GM19395 (cell line): Measurements from ENCODE around the gene C16orf54.
"Not testable (repeated sequence)": the region's sequence is repeated elsewhere in the genome, so short reads cannot be mapped to it uniquely, and the experiment has no call there.

ENCODE experiments used
- ATAC-seq: cut with Tn5 transposase; IDR thresholded peaks from one replicate; pipeline ENCODE4 v1.9.1; 2021; ENCODE audit warnings: mild to moderate bottlenecking, moderate library complexity; ENCODE audit not compliant: unreplicated experiment

Gene C16orf54

GRCh38 chr16:29743475-29743826 is 2.3 kb downstream of the C16orf54 start:
- no peak for ATAC-seq

DNA sequence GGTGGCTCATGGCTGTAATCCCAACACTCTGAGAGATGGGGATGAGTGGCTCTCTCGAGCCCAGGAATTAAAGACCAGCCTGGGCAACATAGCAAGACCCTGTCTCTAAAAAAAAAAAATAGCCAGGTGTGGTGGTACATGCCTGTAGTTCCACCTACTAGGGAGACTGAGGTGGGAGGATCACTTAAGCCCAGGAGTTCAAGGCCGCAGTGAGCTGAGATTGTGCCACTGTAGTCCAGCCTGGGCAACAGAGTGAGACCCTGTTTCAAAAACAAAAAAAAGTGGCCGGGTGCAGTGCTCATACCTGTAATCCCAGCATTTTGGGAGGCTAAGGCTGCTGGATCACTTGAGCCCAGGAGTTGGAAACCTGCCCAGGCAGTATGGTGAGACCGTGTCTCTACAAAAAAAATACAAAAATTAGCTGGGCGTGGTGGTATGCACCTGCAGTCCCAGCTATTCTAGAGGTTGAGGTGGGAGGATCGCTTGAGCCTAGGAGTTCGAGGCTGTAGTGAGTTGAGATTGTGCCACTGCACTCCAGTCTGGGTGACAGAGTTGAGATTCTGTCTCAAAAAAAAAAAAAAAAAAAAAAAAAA is 3.0 kb downstream of the C16orf54 start:
- ATAC-seq: no peak

DNA sequence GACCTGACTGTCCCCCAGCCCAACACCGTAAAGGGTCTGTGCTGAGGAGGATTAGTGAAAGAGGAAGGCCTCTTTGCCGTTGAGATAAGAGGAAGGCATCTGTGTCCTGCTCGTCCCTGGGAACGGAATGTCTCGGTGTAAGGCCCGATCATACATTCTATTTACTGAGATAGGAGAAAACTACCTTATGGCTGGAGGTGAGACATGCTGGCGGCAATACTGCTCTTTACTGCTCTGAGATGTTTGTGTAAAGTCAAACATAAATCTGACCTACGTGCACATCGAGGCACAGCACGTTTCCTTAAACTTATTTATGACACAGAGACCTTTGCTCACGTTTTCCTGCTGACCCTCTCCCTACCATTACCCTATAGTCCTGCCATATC is 5.2 kb downstream of the C16orf54 start:
- ATAC-seq: not testable (repeated sequence)

DNA sequence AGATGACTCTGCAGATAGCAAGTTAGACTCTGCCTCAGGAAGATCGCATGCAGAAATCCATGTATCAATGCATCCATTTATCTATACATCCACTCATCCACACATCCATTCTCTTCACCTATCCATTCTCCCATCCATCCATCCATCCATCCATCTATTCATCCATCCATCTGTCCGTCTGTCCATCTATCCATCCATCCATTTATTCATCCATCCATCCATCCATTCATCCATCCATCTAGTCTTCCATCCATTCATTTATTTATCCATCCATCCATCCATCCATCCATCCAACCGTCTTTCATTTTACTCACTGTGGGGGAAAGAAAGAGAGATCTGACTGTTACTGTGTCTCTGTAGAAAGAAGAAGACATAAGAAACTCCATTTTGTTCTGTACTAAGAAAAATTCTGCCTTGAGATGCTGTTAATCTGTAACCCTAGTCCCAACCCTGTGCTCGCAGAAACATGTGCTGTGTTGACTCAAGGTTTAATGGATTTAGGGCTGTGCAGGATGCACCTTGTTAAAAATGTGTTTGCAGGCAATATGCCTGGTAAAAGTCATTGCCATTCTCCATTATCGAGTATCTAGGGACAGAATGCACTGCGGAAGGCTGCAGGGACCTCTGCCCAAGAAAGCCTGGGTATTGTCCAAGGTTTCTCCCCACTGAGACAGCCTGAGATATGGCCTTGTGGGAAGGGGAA is 5.7 kb downstream of the C16orf54 start:
- not testable (repeated sequence) for ATAC-seq

GRCh38 chr16:29738514-29738913 is 7.3 kb downstream of the C16orf54 start:
- ATAC-seq: no peak

GRCh38 chr16:29737713-29738112 is 8.1 kb downstream of the C16orf54 start:
- ATAC-seq: no peak

- no peak for ATAC-seq
These were observed 9.0 kb downstream of the C16orf54 start for GRCh38 chr16:29736764-29737163.

GRCh38 chr16:29736112-29736511 is 9.7 kb downstream of the C16orf54 start:
- no peak for ATAC-seq

DNA sequence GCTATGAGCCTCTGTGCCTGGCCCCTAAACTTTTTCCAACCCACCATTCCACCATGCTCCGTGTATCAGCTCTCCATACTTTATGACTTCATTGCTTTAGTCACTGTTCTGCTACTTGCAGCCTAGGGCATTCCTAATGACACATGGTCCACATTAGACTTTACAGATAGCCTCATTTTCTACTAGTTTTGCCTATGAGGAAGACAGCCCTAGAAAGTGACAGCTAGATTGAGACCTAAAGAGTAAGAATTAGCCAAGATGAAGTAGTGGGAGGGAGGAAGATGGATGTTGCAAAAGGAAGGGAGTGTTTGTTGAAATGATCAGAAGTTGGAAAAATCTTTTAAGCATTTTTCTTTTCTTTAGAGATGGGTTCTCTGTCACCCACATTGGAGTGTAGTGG is 11.0 kb downstream of the C16orf54 start:
- no peak for ATAC-seq

GRCh38 chr16:29731768-29732601 is 13.8 kb downstream of the C16orf54 start:
- ATAC-seq: peak; percentile 70

GRCh38 chr16:29730649-29731048 is 15.1 kb downstream of the C16orf54 start:
- no peak for ATAC-seq

GRCh38 chr16:29729116-29729521 is 16.7 kb downstream of the C16orf54 start:
- no peak for ATAC-seq

- ATAC-seq: no peak
These were observed 18.3 kb downstream of the C16orf54 start for GRCh38 chr16:29727452-29727851.

GRCh38 chr16:29726845-29727377 is 18.9 kb downstream of the C16orf54 start:
- no peak for ATAC-seq

DNA sequence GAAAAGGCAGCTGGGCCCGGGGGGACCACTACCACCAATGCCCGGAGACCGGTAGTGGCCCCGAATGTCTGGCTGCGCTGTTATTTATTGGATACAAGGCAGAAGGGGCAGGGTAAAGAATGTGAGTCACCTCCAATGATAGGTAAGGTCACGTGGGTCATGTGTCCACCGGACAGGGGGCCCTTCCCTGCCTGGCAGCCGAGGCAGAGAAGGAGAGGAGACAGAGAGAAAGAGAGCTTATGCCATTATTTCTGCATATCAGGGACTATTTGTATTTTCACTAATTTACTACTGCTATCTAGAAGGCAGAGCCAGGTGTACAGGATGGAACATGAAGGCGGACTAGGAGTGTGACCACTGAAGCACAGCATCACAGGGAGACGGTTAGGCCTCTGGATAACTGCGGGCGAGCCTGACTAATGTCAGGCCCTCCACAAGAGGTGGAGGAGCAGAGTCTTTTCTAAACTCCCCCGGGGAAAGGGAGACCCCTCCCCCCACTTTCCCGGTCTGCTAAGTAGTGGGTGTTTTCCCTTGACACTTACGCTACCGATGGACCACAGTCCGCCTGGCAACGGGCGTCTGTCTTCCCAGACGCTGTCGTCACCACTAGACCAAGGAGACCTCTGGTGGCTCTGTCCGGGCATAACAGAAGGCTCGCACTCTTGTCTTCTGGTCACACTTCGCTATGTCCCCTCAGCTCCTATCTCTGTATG is 24.5 kb downstream of the C16orf54 start:
- not testable (repeated sequence) for ATAC-seq

DNA sequence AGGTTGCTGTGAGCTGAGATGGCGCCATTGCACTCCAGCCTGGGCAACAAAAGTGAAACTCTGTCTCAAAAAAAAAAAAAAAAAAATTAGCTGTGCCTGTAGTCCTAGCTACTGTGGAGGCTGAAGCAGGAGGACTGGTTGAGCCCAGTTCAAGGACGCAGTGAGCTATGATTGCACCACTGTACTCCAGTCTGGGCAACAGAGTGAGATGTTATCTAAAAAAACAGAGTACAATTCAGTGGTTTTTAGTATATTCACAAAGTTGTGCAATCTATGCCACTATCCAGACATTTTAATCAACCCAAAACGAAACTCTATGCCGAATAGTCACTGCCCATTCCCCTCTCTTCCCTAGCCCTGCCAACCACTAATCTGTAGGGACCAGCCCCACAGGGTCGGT is 25.1 kb downstream of the C16orf54 start:
- ATAC-seq: no peak

- ATAC-seq: no peak
These were observed 26.7 kb downstream of the C16orf54 start for GRCh38 chr16:29719063-29719462.

GRCh38 chr16:29717113-29717512 is 28.7 kb downstream of the C16orf54 start:
- no peak for ATAC-seq

DNA sequence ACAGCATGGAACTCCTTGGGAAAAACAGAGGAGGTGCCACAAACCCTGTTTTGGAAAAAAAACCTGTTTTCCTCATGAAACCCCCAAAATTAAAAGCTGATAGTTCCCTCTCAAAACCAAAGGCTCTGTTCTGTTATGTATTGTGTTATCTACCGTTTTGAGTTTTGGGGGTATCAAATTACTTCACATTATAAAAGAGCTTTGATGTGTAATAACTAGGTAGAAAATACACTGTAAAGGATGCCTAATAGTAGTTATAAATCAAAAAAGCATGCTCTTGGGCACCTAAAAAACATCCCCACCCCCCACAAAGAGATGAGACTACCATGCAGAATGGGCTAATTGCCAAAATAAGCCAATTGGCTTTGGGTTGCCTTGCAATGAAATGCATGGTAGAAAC is 30.8 kb downstream of the C16orf54 start:
- ATAC-seq: no peak

DNA sequence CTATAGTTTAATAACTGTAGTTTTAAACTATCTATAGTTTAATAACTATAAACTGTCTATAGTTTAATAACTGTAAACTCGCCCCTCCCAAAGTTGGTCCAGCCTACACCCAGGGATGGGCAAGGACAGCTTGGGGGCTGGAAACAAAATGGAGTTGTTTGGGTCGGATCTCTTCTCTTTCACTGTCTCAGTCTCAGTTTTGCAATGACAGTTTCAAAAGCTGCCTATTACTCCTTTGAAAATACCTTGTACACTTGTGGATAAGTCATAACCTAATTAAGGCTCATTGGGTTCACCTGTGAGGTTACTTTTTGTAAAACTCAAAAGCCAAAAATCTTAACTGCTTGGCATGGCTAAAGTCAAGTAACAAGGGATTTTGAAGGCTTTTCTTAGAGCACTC is 31.4 kb downstream of the C16orf54 start:
- ATAC-seq: no peak

DNA sequence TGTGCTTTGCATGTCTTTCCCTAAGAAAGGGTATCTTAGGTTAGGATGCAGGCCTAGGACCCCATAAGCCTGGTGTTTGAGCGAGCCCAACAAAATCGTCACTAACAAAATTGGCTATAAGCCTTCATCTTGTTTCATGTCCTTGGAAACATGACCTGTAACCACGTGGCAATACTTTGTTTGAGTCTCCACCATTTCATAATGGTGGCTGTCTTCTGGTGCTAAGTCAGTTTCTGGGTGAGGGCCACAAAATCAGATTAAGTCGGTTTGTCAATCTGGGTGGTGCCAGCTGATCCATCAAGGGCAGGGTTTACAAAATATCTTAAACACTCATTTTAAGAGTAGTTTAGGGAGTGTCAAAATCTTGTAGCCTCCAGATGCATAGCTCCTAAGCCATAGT is 33.0 kb downstream of the C16orf54 start:
- no peak for ATAC-seq
